DOHH2 (cell line): Measurements from ENCODE around the gene COL1A1.

ENCODE experiments used
- H3F3A ChIP-seq: fragments of 200-600 bp; sonication (generic), shearing (Covaris generic); 2 replicates; pipeline ENCODE4 v1.6.0; 2016; ENCODE audit warnings: antibody characterized with exemption, mild to moderate bottlenecking; ENCODE audit not compliant: control insufficient read depth, insufficient read depth
- H3K27ac ChIP-seq: fragments of 200-600 bp; sonication (generic); 2 replicates; pipeline ENCODE4 v1.5.1; 2014; ENCODE audit warnings: low read depth, mild to moderate bottlenecking, low read length, moderate library complexity
- H3K27me3 ChIP-seq: fragments of 200-600 bp; sonication (generic); 2 replicates; pipeline ENCODE4 v1.6.1; 2014; ENCODE audit warnings: mild to moderate bottlenecking, low read length, mixed read lengths; ENCODE audit not compliant: control insufficient read depth
- H3K36me3 ChIP-seq: fragments of 200-600 bp; sonication (generic); 2 replicates; pipeline ENCODE4 v1.6.1; 2014; ENCODE audit warnings: mild to moderate bottlenecking, low read length, moderate library complexity, mixed read lengths; ENCODE audit not compliant: control insufficient read depth
- H3K4me1 ChIP-seq: fragments of 200-600 bp; sonication (generic); 2 replicates; pipeline ENCODE4 v1.6.1; 2014; ENCODE audit warnings: mild to moderate bottlenecking, low read length, mixed read lengths; ENCODE audit not compliant: control insufficient read depth
- H3K4me2 ChIP-seq: fragments of 200-600 bp; sonication (generic); 2 replicates; pipeline ENCODE4 v1.6.0; 2014; ENCODE audit warnings: mild to moderate bottlenecking, low read length, moderate library complexity
- H3K4me3 ChIP-seq: fragments of 200-600 bp; sonication (generic); 2 replicates; pipeline ENCODE4 v1.5.1; 2014; ENCODE audit warnings: mild to moderate bottlenecking, low read length, mixed read lengths
- H3K79me2 ChIP-seq: fragments of 200-600 bp; sonication (generic); 2 replicates; pipeline ENCODE4 v1.6.1; 2014; ENCODE audit warnings: mild to moderate bottlenecking, low read length, mixed read lengths; ENCODE audit not compliant: control insufficient read depth
- H3K9me2 ChIP-seq: fragments of 200-600 bp; sonication (generic); replicated peaks from 2 replicates; pipeline ENCODE4 v1.6.1; 2014; ENCODE audit warnings: mild to moderate bottlenecking, low read length, mixed read lengths; ENCODE audit not compliant: control insufficient read depth
- H3K9me3 ChIP-seq: fragments of 200-600 bp; sonication (generic); 2 replicates; pipeline ENCODE4 v1.6.1; 2014; ENCODE audit warnings: antibody characterized with exemption, low read length, mixed read lengths; ENCODE audit not compliant: control insufficient read depth, insufficient read depth
- H4K20me1 ChIP-seq: fragments of 200-600 bp; sonication (generic); 2 replicates; pipeline ENCODE4 v1.6.0; 2014; ENCODE audit warnings: low read depth, mild to moderate bottlenecking, antibody characterized with exemption, low read length, moderate library complexity; ENCODE audit not compliant: control insufficient read depth, insufficient read depth
- EZH2phosphoT487 ChIP-seq: fragments of 200-600 bp; sonication (generic); IDR thresholded peaks from 2 replicates; pipeline ENCODE4 v1.6.1; 2017; ENCODE audit warnings: borderline replicate concordance, mild to moderate bottlenecking, antibody characterized with exemption, low read length, moderate library complexity, mixed read lengths
- TF ChIP-seq, protein P1 (sequence below): fragments of 200-600 bp; sonication (generic); IDR thresholded peaks from one replicate; pipeline ENCODE4 v1.5.1; 2014; ENCODE audit warnings: antibody characterized with exemption, mild to moderate bottlenecking, low read depth, low read length; ENCODE audit not compliant: poor library complexity, severe bottlenecking

The COL1A1 gene

DNA sequence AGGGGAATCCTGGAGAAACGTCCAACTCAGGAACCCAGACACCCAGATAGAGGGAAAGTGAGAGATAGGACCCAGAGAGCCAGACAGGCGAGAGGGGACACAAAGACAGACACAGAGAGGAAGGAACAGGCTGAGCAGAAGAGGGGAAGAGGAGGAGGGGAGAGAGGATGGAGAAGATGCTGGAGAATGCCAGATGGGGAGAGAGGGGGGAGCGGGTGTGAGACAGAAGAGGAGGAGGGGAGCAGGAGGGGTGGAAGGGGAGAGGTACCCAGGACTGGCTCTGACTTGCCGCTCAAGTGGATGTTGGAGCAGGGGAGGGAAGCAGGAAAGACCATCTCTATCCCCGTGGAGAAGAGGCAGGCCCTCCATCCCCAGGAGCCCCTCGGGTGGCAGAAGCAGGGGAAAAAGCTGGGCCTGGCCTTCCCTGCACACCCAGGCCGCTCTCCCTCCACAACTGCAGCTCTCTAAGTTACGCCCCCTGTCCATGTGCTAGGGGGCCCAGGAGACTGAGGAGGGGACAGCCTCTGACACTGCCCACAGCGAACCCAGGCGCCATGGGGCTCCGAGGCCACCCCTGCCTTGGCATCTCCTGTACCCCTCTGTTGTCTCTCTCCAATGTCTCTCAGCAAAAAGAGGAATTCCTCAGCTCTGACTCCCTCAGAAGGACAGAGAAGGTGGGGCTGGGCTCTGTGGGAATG lies 55.8 kb downstream of the COL1A1 start:
- Histone ChIP-seq H3K4me3 (peak overlapping the region; percentile 90; the same call in 1 of the 2 replicates), H3K27ac (peak overlapping the region; percentile 96; the same call in 1 of the 2 replicates), H3K36me3 (peaks cover 87% of the 10 kb centered on the region), H3K4me2 (peak overlapping the region; percentile 86), H4K20me1 (0 out of 2 replicates have a peak, but pooled peaks cover 8% of the 10 kb centered on the region), H3K79me2 (peaks cover 88% of the 10 kb centered on the region), H3K27me3 (no peaks in the 10 kb centered on the region), H3K4me1 (peaks cover 72% of the 10 kb centered on the region), H3K9me2 (no peaks in the 10 kb centered on the region), H3K9me3 (no peaks in the 10 kb centered on the region), H3F3A (peaks cover 6% of the 10 kb centered on the region; the same call in 1 of the 2 replicates)
- TF ChIP-seq EZH2phosphoT487 = no peak
- TF ChIP-seq, protein P1, sequence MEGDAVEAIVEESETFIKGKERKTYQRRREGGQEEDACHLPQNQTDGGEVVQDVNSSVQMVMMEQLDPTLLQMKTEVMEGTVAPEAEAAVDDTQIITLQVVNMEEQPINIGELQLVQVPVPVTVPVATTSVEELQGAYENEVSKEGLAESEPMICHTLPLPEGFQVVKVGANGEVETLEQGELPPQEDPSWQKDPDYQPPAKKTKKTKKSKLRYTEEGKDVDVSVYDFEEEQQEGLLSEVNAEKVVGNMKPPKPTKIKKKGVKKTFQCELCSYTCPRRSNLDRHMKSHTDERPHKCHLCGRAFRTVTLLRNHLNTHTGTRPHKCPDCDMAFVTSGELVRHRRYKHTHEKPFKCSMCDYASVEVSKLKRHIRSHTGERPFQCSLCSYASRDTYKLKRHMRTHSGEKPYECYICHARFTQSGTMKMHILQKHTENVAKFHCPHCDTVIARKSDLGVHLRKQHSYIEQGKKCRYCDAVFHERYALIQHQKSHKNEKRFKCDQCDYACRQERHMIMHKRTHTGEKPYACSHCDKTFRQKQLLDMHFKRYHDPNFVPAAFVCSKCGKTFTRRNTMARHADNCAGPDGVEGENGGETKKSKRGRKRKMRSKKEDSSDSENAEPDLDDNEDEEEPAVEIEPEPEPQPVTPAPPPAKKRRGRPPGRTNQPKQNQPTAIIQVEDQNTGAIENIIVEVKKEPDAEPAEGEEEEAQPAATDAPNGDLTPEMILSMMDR = no peak

DNA sequence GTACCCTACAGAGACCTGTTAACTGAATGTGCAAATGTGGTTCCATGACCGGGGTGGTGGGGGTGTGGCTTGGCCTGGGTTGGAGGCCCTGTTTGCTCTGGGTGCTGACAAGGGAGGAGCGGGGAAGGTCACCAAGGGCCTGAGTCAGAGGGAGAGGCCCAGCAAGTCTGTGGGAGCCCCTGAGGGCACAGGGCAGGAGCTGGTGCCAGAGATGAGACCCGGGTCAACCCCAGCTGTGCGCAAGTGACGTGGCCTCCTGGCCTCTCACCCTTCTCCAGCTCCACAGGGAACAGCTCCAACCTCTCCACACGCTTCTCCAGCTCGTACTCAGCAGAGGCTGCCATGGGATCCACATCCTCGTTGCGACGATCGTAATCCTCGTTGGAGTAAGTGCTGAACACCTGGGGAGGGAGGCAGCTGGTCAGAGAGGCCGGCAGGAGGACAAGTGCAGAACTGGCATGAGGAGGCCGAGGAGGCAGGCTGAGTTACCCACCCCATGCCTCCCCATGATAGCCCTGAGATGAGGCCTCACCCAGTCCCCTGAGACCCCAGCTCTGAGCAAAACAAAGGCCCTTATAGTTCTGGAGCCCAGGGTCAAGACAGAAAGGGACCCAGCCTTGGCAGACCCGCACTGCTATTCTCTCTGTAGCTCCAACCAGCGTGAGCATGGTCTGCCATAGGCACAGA lies 56.4 kb downstream of the COL1A1 start:
- no peaks in the 10 kb centered on the region for H3K9me2 ChIP-seq
- H3K9me3 ChIP-seq = no peaks in the 10 kb centered on the region
- TF ChIP-seq, protein P1 = no peak
- TF ChIP-seq EZH2phosphoT487 = no peak
- peaks cover 81% of the 10 kb centered on the region for H3K79me2 ChIP-seq
- peaks cover 8% of the 10 kb centered on the region; the same call in 1 of the 2 replicates for H3F3A ChIP-seq
- peak overlapping the region; percentile 86 for H3K4me2 ChIP-seq
- no peaks in the 10 kb centered on the region for H3K27me3 ChIP-seq
- H3K27ac ChIP-seq = 0 out of 2 replicates have a peak overlapping the region, but pooled peaks have one; percentile 12
- peaks cover 79% of the 10 kb centered on the region for H3K4me1 ChIP-seq
- peaks cover 10% of the 10 kb centered on the region; the same call in 1 of the 2 replicates for H4K20me1 ChIP-seq
- H3K4me3 ChIP-seq = peak overlapping the region; percentile 8
- peaks cover 90% of the 10 kb centered on the region for H3K36me3 ChIP-seq

DNA sequence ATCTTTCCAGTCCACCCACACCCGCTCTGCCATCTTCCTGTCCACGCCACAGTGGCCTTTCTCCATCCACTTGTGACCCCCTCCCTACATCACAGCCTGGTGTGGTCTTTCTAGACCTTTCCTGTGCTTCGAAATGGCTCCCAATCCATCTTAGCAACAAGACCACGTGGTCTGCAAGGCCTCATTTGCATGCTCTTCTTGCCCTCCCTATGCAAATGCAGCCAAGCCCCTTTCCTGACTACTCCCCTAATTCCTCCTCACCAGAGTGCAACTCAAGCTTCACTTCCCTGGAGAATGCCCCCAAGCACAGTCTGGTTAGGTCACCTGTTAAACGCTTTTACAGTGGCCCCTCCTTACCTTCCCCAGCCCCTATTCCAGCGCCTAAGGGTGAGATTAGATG lies 57.1 kb downstream of the COL1A1 start:
- H3K4me1 ChIP-seq = peaks cover 83% of the 10 kb centered on the region
- peak overlapping the region; percentile 8 for H3K4me3 ChIP-seq
- H3K9me2 ChIP-seq = no peaks in the 10 kb centered on the region
- peak overlapping the region; percentile 86 for H3K4me2 ChIP-seq
- peaks cover 92% of the 10 kb centered on the region for H3K36me3 ChIP-seq
- peaks cover 14% of the 10 kb centered on the region for H4K20me1 ChIP-seq
- peaks cover 8% of the 10 kb centered on the region; the same call in 1 of the 2 replicates for H3F3A ChIP-seq
- H3K9me3 ChIP-seq = no peaks in the 10 kb centered on the region
- no peak for TF ChIP-seq EZH2phosphoT487
- TF ChIP-seq, protein P1 = no peak
- H3K27me3 ChIP-seq = no peaks in the 10 kb centered on the region
- peaks cover 79% of the 10 kb centered on the region for H3K79me2 ChIP-seq
- H3K27ac ChIP-seq = no peak overlapping the region
